Activated T-cell treated with anti-CD3 and anti-CD28 coated beads for 1 hour (primary cell): ENCODE measurements around the gene ARMC5.
A peak's percentile ranks its signal among the peaks of the same experiment; 100 is the strongest.
"Not testable (repeated sequence)": the region's sequence is repeated elsewhere in the genome, so short reads cannot be mapped to it uniquely, and the experiment has no call there.

Experiments
- DNase-seq: peaks from one replicate; pipeline ENCODE4 v3.0.0-alpha.2; 2020; ENCODE audit warnings: low read depth

ARMC5 gene

GRCh38 chr16:31501966-31502348 is 42.7 kb downstream of the ARMC5 start:
- DNase-seq = no peak

- DNase-seq = no peak
These were observed 43.7 kb downstream of the ARMC5 start for GRCh38 chr16:31502981-31503380.

- DNase-seq = not testable (repeated sequence)
These were observed 44.3 kb downstream of the ARMC5 start for GRCh38 chr16:31503555-31503954.

GRCh38 chr16:31504159-31504558 is 44.9 kb downstream of the ARMC5 start:
- DNase-seq = no peak

GRCh38 chr16:31505483-31505882 is 46.2 kb downstream of the ARMC5 start:
- no peak for DNase-seq

GRCh38 chr16:31507617-31507928 is 48.3 kb downstream of the ARMC5 start:
- no peak for DNase-seq

GRCh38 chr16:31507929-31508705 is 48.8 kb downstream of the ARMC5 start, which contains the start of gene RUSF1:
Gene RUSF1, minus strand, starts transcription at chr16:31508391. Its CDS starts 18 bp downstream, at chr16:31508373.
- DNase-seq = peak; percentile 72

- no peak for DNase-seq
These were observed 49.5 kb downstream of the ARMC5 start for GRCh38 chr16:31508706-31509195.

GRCh38 chr16:31513126-31513525 is 53.8 kb downstream of the ARMC5 start:
- DNase-seq = no peak

- no peak for DNase-seq
These were observed 54.6 kb downstream of the ARMC5 start for GRCh38 chr16:31513884-31514283.
